ENCODE data around the gene SASH3.

Gene SASH3

GRCh38 chrX:129780441-129781105 lies 824 bp downstream of the SASH3 start:
- H3K27me3 ChIP-seq (ENCODE audit: control insufficient read depth in 3 of 3, insufficient read depth in 3 of 3, low read depth in 1 of 3, low read length in 3 of 3) = no peaks in the 10 kb centered on the region
- DNase-seq (ENCODE audit: low spot score) = no peak
- H3K4me2 ChIP-seq (ENCODE audit: insufficient read depth, low read length, poor library complexity, severe bottlenecking) = no peak overlapping the region
- H2AK5ac ChIP-seq (ENCODE audit: low read depth, low read length) = no peak overlapping the region
- no peak overlapping the region for H2BK120ac ChIP-seq (ENCODE audit: low read depth, low read length)
- no peak overlapping the region for H3K23ac ChIP-seq (ENCODE audit: low read depth, low read length, poor library complexity)
- no peak overlapping the region for H3K9ac ChIP-seq (ENCODE audit: low read depth, low read length, poor library complexity)
- H3K4me3 ChIP-seq (ENCODE audit: low read length in 2 of 2) = no peak overlapping the region
- no peaks in the 10 kb centered on the region for H3K36me3 ChIP-seq (replicated peaks in 1 of 2; ENCODE audit: control insufficient read depth in 2 of 2, insufficient read depth in 2 of 2, low read length in 2 of 2)
- H2BK12ac ChIP-seq (ENCODE audit: low read length) = no peak overlapping the region
- H3K9me3 ChIP-seq (replicated peaks in 1 of 2; ENCODE audit: control insufficient read depth in 2 of 2, insufficient read depth in 1 of 2, low read depth in 1 of 2, low read length in 2 of 2) = no peaks in the 10 kb centered on the region
- no peak overlapping the region for H4K91ac ChIP-seq (ENCODE audit: low read depth, low read length, poor library complexity)
- no CpG with 5 or more reads among the region's 6 CpGs for WGBS, 2 donors (ENCODE audit: extremely low coverage in 2 of 2, insufficient read length in 2 of 2, insufficient replicate concordance in 1 of 2)
- no peak overlapping the region for H2BK5ac ChIP-seq (ENCODE audit: low read length)
- H3K27ac ChIP-seq (replicated peaks; ENCODE audit: low read length) = no peak overlapping the region
- peak overlapping the region; percentile 61 for H2AFZ ChIP-seq (ENCODE audit: low read length)
- peaks cover 0 to 2% of the 10 kb centered on the region in 2 donors for H3K4me1 ChIP-seq (ENCODE audit: control insufficient read depth in 2 of 2, insufficient read depth in 1 of 2, low read depth in 1 of 2, low read length in 2 of 2)
- H3K14ac ChIP-seq (ENCODE audit: low read length) = no peak overlapping the region
- H3K79me1 ChIP-seq (ENCODE audit: low read depth, low read length) = no peaks in the 10 kb centered on the region
- H2BK15ac ChIP-seq (ENCODE audit: low read length) = no peak overlapping the region
- H3K18ac ChIP-seq (ENCODE audit: low read length) = no peak overlapping the region
- no peak overlapping the region for H3K4ac ChIP-seq (ENCODE audit: low read length)
- no peak overlapping the region for H4K8ac ChIP-seq (ENCODE audit: low read depth, low read length)

GRCh38 chrX:129781134-129781672 lies 1.5 kb downstream of the SASH3 start:
- Histone ChIP-seq H2AFZ (ENCODE audit: low read length) (peak overlapping the region; percentile 61), H2BK120ac (ENCODE audit: low read depth, low read length) (no peak overlapping the region)

GRCh38 chrX:129781680-129782495 lies 2.1 kb downstream of the SASH3 start:
- Histone ChIP-seq H2BK15ac (ENCODE audit: low read length) (no peak overlapping the region), H3K14ac (ENCODE audit: low read length) (no peak overlapping the region), H3K27ac (replicated peaks; ENCODE audit: low read length) (no peak overlapping the region), H3K36me3 (replicated peaks in 1 of 2; ENCODE audit: control insufficient read depth in 2 of 2, insufficient read depth in 2 of 2, low read length in 2 of 2) (no peaks in the 10 kb centered on the region), H3K9me3 (replicated peaks in 1 of 2; ENCODE audit: control insufficient read depth in 2 of 2, insufficient read depth in 1 of 2, low read depth in 1 of 2, low read length in 2 of 2) (no peaks in the 10 kb centered on the region), H4K8ac (ENCODE audit: low read depth, low read length) (no peak overlapping the region), H2BK120ac (ENCODE audit: low read depth, low read length) (no peak overlapping the region), H3K23ac (ENCODE audit: low read depth, low read length, poor library complexity) (no peak overlapping the region), H3K4ac (ENCODE audit: low read length) (no peak overlapping the region), H2AK5ac (ENCODE audit: low read depth, low read length) (no peak overlapping the region), H2AFZ (ENCODE audit: low read length) (peak overlapping the region; percentile 61), H3K4me1 (ENCODE audit: control insufficient read depth in 2 of 2, insufficient read depth in 1 of 2, low read depth in 1 of 2, low read length in 2 of 2) (peaks cover 0 to 2% of the 10 kb centered on the region in 2 donors), H4K91ac (ENCODE audit: low read depth, low read length, poor library complexity) (no peak overlapping the region), H3K79me1 (ENCODE audit: low read depth, low read length) (no peaks in the 10 kb centered on the region), H3K4me2 (ENCODE audit: insufficient read depth, low read length, poor library complexity, severe bottlenecking) (no peak overlapping the region), H2BK5ac (ENCODE audit: low read length) (no peak overlapping the region), H3K18ac (ENCODE audit: low read length) (no peak overlapping the region), H3K4me3 (ENCODE audit: low read length in 2 of 2) (no peak overlapping the region), H2BK12ac (ENCODE audit: low read length) (no peak overlapping the region), H3K27me3 (ENCODE audit: control insufficient read depth in 3 of 3, insufficient read depth in 3 of 3, low read depth in 1 of 3, low read length in 3 of 3) (no peaks in the 10 kb centered on the region), H3K9ac (ENCODE audit: low read depth, low read length, poor library complexity) (no peak overlapping the region)
- no CpG with 5 or more reads among the region's 10 CpGs for WGBS, 2 donors (ENCODE audit: extremely low coverage in 2 of 2, insufficient read length in 2 of 2, insufficient replicate concordance in 1 of 2)
- no peak for DNase-seq (ENCODE audit: low spot score)

More at GRCh38 chrX:129781134-129781672, 1.5 kb downstream of the SASH3 start:
- Histone ChIP-seq H3K4me2 (ENCODE audit: insufficient read depth, low read length, poor library complexity, severe bottlenecking) (no peak overlapping the region), H2AK5ac (ENCODE audit: low read depth, low read length) (no peak overlapping the region), H2BK5ac (ENCODE audit: low read length) (no peak overlapping the region), H2BK12ac (ENCODE audit: low read length) (no peak overlapping the region), H4K8ac (ENCODE audit: low read depth, low read length) (no peak overlapping the region), H3K27ac (replicated peaks; ENCODE audit: low read length) (no peak overlapping the region), H3K9me3 (replicated peaks in 1 of 2; ENCODE audit: control insufficient read depth in 2 of 2, insufficient read depth in 1 of 2, low read depth in 1 of 2, low read length in 2 of 2) (no peaks in the 10 kb centered on the region), H3K4ac (ENCODE audit: low read length) (no peak overlapping the region), H3K27me3 (ENCODE audit: control insufficient read depth in 3 of 3, insufficient read depth in 3 of 3, low read depth in 1 of 3, low read length in 3 of 3) (no peaks in the 10 kb centered on the region), H3K79me1 (ENCODE audit: low read depth, low read length) (no peaks in the 10 kb centered on the region), H2BK15ac (ENCODE audit: low read length) (no peak overlapping the region), H3K4me3 (ENCODE audit: low read length in 2 of 2) (no peak overlapping the region), H4K91ac (ENCODE audit: low read depth, low read length, poor library complexity) (no peak overlapping the region), H3K9ac (ENCODE audit: low read depth, low read length, poor library complexity) (no peak overlapping the region), H3K4me1 (ENCODE audit: control insufficient read depth in 2 of 2, insufficient read depth in 1 of 2, low read depth in 1 of 2, low read length in 2 of 2) (peaks cover 0 to 2% of the 10 kb centered on the region in 2 donors), H3K23ac (ENCODE audit: low read depth, low read length, poor library complexity) (no peak overlapping the region), H3K36me3 (replicated peaks in 1 of 2; ENCODE audit: control insufficient read depth in 2 of 2, insufficient read depth in 2 of 2, low read length in 2 of 2) (no peaks in the 10 kb centered on the region), H3K14ac (ENCODE audit: low read length) (no peak overlapping the region), H3K18ac (ENCODE audit: low read length) (no peak overlapping the region)
- no peak for DNase-seq (ENCODE audit: low spot score)
- WGBS, 2 donors (ENCODE audit: extremely low coverage in 2 of 2, insufficient read length in 2 of 2, insufficient replicate concordance in 1 of 2) = no CpG with 5 or more reads among the region's 8 CpGs

- no peak overlapping the region for H2BK12ac ChIP-seq (ENCODE audit: low read length)
- no peak overlapping the region for H4K91ac ChIP-seq (ENCODE audit: low read depth, low read length, poor library complexity)
- H3K27me3 ChIP-seq (ENCODE audit: control insufficient read depth in 3 of 3, insufficient read depth in 3 of 3, low read depth in 1 of 3, low read length in 3 of 3) = no peaks in the 10 kb centered on the region
- no peak overlapping the region for H2AFZ ChIP-seq (ENCODE audit: low read length)
- no peak overlapping the region for H3K18ac ChIP-seq (ENCODE audit: low read length)
- no peak overlapping the region for H2BK120ac ChIP-seq (ENCODE audit: low read depth, low read length)
- no peak overlapping the region for H3K4ac ChIP-seq (ENCODE audit: low read length)
- DNase-seq (ENCODE audit: low spot score) = no peak
- no peak overlapping the region for H3K9ac ChIP-seq (ENCODE audit: low read depth, low read length, poor library complexity)
- H4K8ac ChIP-seq (ENCODE audit: low read depth, low read length) = no peak overlapping the region
- peaks cover 0 to 2% of the 10 kb centered on the region in 2 donors for H3K4me1 ChIP-seq (ENCODE audit: control insufficient read depth in 2 of 2, insufficient read depth in 1 of 2, low read depth in 1 of 2, low read length in 2 of 2)
- no peak overlapping the region for H3K4me3 ChIP-seq (ENCODE audit: low read length in 2 of 2)
- H2BK5ac ChIP-seq (ENCODE audit: low read length) = no peak overlapping the region
- no peak overlapping the region for H2AK5ac ChIP-seq (ENCODE audit: low read depth, low read length)
- no peak overlapping the region for H2BK15ac ChIP-seq (ENCODE audit: low read length)
- no CpG with 5 or more reads among the region's 4 CpGs for WGBS, 2 donors (ENCODE audit: extremely low coverage in 2 of 2, insufficient read length in 2 of 2, insufficient replicate concordance in 1 of 2)
- no peak overlapping the region for H3K23ac ChIP-seq (ENCODE audit: low read depth, low read length, poor library complexity)
- no peaks in the 10 kb centered on the region for H3K9me3 ChIP-seq (replicated peaks in 1 of 2; ENCODE audit: control insufficient read depth in 2 of 2, insufficient read depth in 1 of 2, low read depth in 1 of 2, low read length in 2 of 2)
- no peaks in the 10 kb centered on the region for H3K36me3 ChIP-seq (replicated peaks in 1 of 2; ENCODE audit: control insufficient read depth in 2 of 2, insufficient read depth in 2 of 2, low read length in 2 of 2)
- no peak overlapping the region for H3K14ac ChIP-seq (ENCODE audit: low read length)
- no peak overlapping the region for H3K27ac ChIP-seq (replicated peaks; ENCODE audit: low read length)
- H3K4me2 ChIP-seq (ENCODE audit: insufficient read depth, low read length, poor library complexity, severe bottlenecking) = no peak overlapping the region
- H3K79me1 ChIP-seq (ENCODE audit: low read depth, low read length) = no peaks in the 10 kb centered on the region
Observed at GRCh38 chrX:129782706-129783105, 3.0 kb downstream of the SASH3 start.

Data from neuronal stem cell (in vitro differentiated cells).